IPS-18a (cell line): Measurements from ENCODE around the gene PNMA8C.
"Not testable (repeated sequence)": the region's sequence is repeated elsewhere in the genome, so short reads cannot be mapped to it uniquely, and the experiment has no call there.

Experiments used
- H3K27ac ChIP-seq: one replicate; pipeline ENCODE4 v1.5.1; 2013; ENCODE audit warnings: low read length
- H3K27me3 ChIP-seq: one replicate; pipeline ENCODE4 v1.6.1; 2013; ENCODE audit warnings: mild to moderate bottlenecking, low read length; ENCODE audit not compliant: control insufficient read depth, insufficient read depth
- H3K36me3 ChIP-seq: one replicate; pipeline ENCODE4 v1.6.1; 2013; ENCODE audit warnings: low read depth, low read length; ENCODE audit not compliant: control insufficient read depth
- H3K4me1 ChIP-seq: one replicate; pipeline ENCODE4 v1.6.1; 2013; ENCODE audit warnings: low read depth, low read length; ENCODE audit not compliant: control insufficient read depth
- H3K4me3 ChIP-seq: one replicate; pipeline ENCODE4 v1.5.1; 2013; ENCODE audit warnings: low read length
- H3K9ac ChIP-seq: one replicate; pipeline ENCODE4 v1.6.1; 2013; ENCODE audit warnings: mild to moderate bottlenecking, low read length, moderate library complexity
- H3K9me3 ChIP-seq: one replicate; pipeline ENCODE4 v1.6.1; 2013; ENCODE audit warnings: low read depth, low read length; ENCODE audit not compliant: control insufficient read depth

Gene PNMA8C

GRCh38 chr19:46409191-46409590, 19.5 kb downstream of the PNMA8C start:
- Histone ChIP-seq H3K4me1 (peaks cover 14% of the 10 kb centered on the region), H3K9me3 (no peaks in the 10 kb centered on the region), H3K36me3 (no peaks in the 10 kb centered on the region), H3K27me3 (peaks cover 68% of the 10 kb centered on the region), H3K27ac (no peak overlapping the region), H3K4me3 (no peak overlapping the region), H3K9ac (no peak overlapping the region)

- Histone ChIP-seq H3K4me1 (peaks cover 12% of the 10 kb centered on the region), H3K27ac (no peak overlapping the region), H3K9me3 (no peaks in the 10 kb centered on the region), H3K27me3 (peaks cover 71% of the 10 kb centered on the region), H3K4me3 (peak overlapping the region; percentile 57), H3K36me3 (no peaks in the 10 kb centered on the region), H3K9ac (peak overlapping the region; percentile 24)
Measured at GRCh38 chr19:46408664-46409039, 20.1 kb downstream of the PNMA8C start.

- no peaks in the 10 kb centered on the region for H3K9me3 ChIP-seq
Measured at GRCh38 chr19:46407856-46408663, 20.7 kb downstream of the PNMA8C start.

GRCh38 chr19:46406976-46407375, 21.8 kb downstream of the PNMA8C start:
- H3K27me3 ChIP-seq = peaks cover 75% of the 10 kb centered on the region
- H3K4me3 ChIP-seq = no peak overlapping the region
- H3K9me3 ChIP-seq = no peaks in the 10 kb centered on the region
- no peaks in the 10 kb centered on the region for H3K36me3 ChIP-seq
- H3K27ac ChIP-seq = no peak overlapping the region
- peaks cover 11% of the 10 kb centered on the region for H3K4me1 ChIP-seq
- H3K9ac ChIP-seq = no peak overlapping the region

More at GRCh38 chr19:46407856-46408663, 20.7 kb downstream of the PNMA8C start:
- Histone ChIP-seq H3K4me3 (peak overlapping the region; percentile 57), H3K27ac (no peak overlapping the region), H3K9ac (peak overlapping the region; percentile 24), H3K36me3 (no peaks in the 10 kb centered on the region), H3K27me3 (peaks cover 77% of the 10 kb centered on the region), H3K4me1 (peaks cover 11% of the 10 kb centered on the region)

- peaks cover 11% of the 10 kb centered on the region for H3K4me1 ChIP-seq
- H3K4me3 ChIP-seq = peak overlapping the region; percentile 58
- H3K9ac ChIP-seq = no peak overlapping the region
- H3K27me3 ChIP-seq = peaks cover 65% of the 10 kb centered on the region
- no peak overlapping the region for H3K27ac ChIP-seq
- no peaks in the 10 kb centered on the region for H3K36me3 ChIP-seq
- no peaks in the 10 kb centered on the region for H3K9me3 ChIP-seq
Measured at GRCh38 chr19:46404753-46405468, 23.8 kb downstream of the PNMA8C start.

GRCh38 chr19:46404055-46404752, 24.5 kb downstream of the PNMA8C start:
- peaks cover 65% of the 10 kb centered on the region for H3K27me3 ChIP-seq
- no peak overlapping the region for H3K9ac ChIP-seq

GRCh38 chr19:46402725-46403124, 26.0 kb downstream of the PNMA8C start:
- H3K9ac ChIP-seq = no peak overlapping the region
- H3K27ac ChIP-seq = no peak overlapping the region
- H3K9me3 ChIP-seq = no peaks in the 10 kb centered on the region
- peaks cover 11% of the 10 kb centered on the region for H3K4me1 ChIP-seq
- H3K36me3 ChIP-seq = no peaks in the 10 kb centered on the region
- H3K27me3 ChIP-seq = peaks cover 54% of the 10 kb centered on the region
- H3K4me3 ChIP-seq = no peak overlapping the region

More at GRCh38 chr19:46404055-46404752, 24.5 kb downstream of the PNMA8C start:
- Histone ChIP-seq H3K4me3 (peak overlapping the region; percentile 58), H3K27ac (no peak overlapping the region), H3K9me3 (no peaks in the 10 kb centered on the region), H3K4me1 (peaks cover 11% of the 10 kb centered on the region), H3K36me3 (no peaks in the 10 kb centered on the region)

GRCh38 chr19:46397801-46398479, 30.8 kb downstream of the PNMA8C start:
- not testable (repeated sequence) for H3K4me1 ChIP-seq, H3K9me3 ChIP-seq, H3K4me3 ChIP-seq, H3K27ac ChIP-seq, H3K27me3 ChIP-seq, H3K9ac ChIP-seq, H3K36me3 ChIP-seq

GRCh38 chr19:46394402-46394797, 34.3 kb downstream of the PNMA8C start:
- H3K4me1 ChIP-seq = no peaks in the 10 kb centered on the region
- no peaks in the 10 kb centered on the region for H3K9me3 ChIP-seq
- H3K36me3 ChIP-seq = peaks cover 15% of the 10 kb centered on the region
- no peak overlapping the region for H3K27ac ChIP-seq
- H3K9ac ChIP-seq = no peak overlapping the region
- H3K4me3 ChIP-seq = no peak overlapping the region
- no peaks in the 10 kb centered on the region for H3K27me3 ChIP-seq

GRCh38 chr19:46393456-46394401, 35.0 kb downstream of the PNMA8C start:
- H3K4me3 ChIP-seq = no peak overlapping the region
- no peak overlapping the region for H3K9ac ChIP-seq
- H3K36me3 ChIP-seq = peaks cover 20% of the 10 kb centered on the region
- H3K27me3 ChIP-seq = no peaks in the 10 kb centered on the region
- no peaks in the 10 kb centered on the region for H3K4me1 ChIP-seq
- H3K27ac ChIP-seq = no peak overlapping the region
- no peaks in the 10 kb centered on the region for H3K9me3 ChIP-seq
